GM18519 (cell line): Measurements from ENCODE around the gene CFAP77.

Experiments
- ATAC-seq: cut with Tn5 transposase; IDR thresholded peaks from one replicate; pipeline ENCODE4 v1.9.1; 2021; ENCODE audit warnings: mild to moderate bottlenecking, moderate library complexity; ENCODE audit not compliant: unreplicated experiment, low FRiP score

The CFAP77 gene

DNA sequence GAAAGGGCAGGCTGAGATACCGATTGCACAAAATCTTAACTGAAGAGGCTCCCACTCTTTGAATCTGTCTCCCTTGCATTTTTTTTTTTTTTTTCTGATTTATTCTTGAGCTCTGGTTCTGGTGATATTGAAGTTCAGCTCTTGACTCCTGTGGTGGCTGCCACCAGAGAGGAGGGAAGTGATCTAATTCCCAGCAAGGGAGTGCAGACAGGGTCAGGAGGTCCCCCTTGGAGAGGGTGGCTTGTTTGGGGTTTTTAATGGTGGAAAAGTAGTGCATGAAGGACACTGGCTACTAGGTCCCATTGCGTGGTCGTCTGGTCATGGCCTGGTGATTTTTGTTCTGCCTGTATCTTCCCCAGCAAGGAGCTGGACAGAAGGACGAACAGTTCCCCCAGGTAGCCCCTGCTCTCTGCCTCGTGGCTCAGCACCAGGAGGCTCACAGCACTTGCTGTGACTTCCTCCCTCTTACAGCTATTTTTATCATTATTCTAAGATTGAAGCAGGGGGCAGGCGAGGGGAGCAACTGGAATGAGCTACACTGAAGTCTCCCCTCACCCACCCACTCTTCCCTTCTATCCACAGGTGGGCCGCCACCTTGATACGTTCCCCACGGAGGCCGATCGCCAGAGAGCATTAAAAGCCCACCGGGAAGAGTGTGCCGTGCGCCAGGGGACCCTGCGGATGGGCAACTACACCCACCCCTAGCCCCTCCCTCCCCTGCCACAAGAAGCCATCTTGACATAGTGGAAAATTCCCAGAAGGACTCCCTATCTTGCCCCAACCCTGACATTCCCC lies 162.0 kb downstream of the CFAP77 start:
- ATAC-seq, result no peak

DNA sequence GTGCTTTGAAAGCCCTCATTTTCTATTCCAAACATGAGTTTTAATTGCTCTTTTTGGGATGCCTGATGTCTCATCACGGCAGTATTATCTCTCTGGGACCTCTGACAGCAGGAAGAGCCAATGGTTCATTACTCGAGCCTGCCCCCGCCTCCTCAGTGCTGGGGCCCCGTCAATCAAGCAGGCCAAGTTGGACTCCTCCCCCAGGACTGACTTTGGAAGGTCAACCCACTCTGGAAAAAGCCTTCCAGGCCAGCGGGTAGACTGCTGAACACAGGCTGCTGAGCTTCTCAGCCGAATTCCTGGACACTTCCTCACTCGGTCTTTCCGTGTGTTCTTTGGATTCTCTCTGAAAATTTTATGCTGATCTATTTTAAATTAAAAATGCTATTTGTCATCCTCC lies 162.9 kb downstream of the CFAP77 start:
- ATAC-seq, result no peak

DNA sequence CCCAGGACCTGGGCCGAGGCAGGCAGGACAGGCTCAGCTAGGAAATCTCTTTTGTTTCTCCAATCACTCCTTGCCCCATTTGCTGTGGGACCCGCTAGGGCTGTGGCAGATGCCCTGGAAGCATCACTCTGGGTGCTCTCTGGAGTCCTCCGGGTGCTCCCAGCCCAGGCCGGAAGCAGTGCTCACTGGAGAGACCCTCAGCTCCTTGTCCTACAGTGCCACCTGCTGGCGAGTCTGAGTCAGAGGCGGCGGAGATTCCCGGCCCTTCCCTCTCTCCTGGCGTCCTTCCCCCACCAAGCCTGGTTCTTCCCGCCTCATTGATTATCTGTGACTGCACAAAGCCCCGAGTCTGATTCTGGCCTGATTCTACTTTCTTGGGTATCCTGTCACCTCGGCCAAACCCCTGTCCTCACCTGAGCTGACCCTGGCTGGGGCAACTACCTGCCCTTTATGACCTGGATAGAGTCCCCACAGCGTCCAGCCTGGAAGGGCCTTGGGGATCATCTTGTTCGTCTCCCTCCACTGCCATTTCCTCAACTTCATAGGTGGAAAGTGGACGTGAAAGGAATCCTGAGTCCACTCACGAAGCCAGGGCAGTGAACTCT lies 165.1 kb downstream of the CFAP77 start:
- ATAC-seq, result no peak

DNA sequence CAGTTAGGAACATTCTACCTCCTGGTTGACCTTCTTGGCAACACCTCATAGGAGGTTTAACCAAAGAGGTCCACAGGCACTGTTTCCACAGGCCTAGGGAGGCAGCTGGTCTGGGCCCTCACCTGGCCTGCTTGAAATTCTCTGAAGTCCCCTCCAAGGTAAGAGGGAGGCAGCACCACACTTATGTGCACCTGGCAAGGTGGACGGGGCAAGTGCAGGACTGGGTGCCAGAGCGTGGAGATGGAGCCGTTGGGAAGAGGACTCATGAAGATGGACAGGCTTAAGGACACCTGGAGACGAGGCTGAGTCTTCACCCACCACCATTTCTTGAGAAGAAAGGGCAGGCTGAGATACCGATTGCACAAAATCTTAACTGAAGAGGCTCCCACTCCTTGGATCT lies 165.8 kb downstream of the CFAP77 start:
- no peak for ATAC-seq

DNA sequence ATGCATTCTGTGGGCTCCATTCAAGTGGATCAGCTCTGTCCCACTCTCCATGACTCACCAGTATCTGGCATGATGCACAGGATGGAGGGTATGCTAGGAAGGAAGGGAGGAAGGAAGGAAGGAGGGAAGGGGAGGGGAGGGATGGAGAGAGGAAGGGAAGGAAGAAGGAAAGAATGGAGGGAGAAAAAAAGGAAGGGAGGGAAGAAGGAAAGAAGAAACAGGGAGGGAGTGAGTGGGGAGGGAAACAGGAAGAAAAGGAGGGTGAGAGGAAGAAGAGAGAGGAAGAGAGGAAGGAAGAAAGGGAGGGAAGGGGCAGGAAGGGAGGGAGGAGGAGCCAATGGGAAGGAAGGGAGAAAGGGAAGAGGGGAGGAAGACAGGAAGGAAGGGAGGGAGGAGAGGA lies 167.1 kb downstream of the CFAP77 start:
- no peak for ATAC-seq

DNA sequence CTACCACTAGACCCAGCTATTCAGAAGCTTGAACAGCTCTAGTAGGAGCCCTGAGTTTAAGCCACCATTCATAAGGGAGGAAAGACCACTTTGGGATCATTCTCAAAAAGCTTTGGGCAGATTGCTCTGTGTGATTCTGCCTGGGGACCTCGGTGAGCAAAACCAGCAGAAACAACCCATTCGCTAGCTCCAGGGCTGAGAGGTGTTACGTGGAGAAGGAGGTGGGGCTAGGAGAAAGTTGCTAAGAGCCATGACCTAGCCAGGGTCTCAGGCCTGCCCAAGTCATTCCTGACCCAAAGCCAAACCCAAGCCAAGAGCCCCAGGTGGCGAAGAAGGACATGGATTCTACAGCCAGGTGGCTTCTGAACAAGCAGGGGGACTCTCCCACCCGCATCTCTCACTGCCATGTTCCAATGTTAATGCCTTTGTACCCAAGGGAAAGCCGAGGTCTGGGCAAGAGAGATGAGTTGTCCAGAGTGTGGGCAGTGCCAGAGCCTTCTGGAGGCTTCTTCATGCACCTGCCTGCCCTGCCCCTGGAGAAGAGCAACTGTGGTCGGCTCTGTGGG lies 168.4 kb downstream of the CFAP77 start:
- no peak for ATAC-seq

DNA sequence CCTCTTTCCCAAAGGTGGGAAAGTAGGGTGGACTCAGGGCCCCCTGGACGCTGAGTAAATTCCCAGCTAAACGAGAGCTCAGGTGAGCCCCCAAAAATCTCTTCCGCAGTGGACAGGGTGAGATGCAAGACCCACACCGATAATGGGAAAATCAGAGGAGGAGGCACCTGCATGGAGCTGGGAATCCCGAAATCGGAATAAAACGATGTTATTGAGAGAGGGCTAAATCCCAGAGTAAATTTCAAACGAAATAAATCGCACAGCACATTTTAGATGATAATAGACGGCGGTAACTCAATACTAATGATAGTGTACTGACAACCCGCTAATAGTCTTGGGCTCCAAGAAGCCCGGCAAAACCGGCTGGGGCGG lies 169.4 kb downstream of the CFAP77 start:
- no peak for ATAC-seq

DNA sequence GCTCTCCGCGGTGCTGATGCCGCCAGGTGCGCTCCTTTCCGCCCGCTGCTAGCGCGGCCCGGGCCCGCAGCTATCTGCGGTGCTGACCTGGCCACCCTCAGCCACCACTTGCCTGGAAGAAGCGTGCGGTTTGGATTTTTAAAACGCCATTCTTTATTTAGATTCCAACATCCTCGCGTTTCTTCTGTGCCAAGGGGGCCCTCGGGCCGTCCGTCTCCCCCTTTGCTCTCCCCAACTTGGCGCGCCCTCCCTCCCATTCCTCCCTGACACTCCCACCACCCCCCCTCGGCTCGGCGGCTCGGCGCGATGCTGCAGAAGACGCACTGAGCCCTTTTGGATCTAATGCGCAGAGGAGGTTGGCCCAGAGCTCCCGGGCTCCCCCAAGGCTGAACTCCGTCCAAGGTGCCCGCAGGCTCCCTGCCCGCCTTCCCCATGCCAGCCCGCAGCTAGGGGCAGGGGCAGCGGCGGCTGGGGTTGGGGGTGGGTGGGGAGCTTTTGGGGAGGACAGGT lies 172.3 kb downstream of the CFAP77 start, which contains the start of gene BARHL1:
Gene BARHL1, plus strand, starts transcription at position 331 of the 510 bp plus-strand sequence. CDS start 192 bp downstream, outside the sequence.
- ATAC-seq, result no peak

DNA sequence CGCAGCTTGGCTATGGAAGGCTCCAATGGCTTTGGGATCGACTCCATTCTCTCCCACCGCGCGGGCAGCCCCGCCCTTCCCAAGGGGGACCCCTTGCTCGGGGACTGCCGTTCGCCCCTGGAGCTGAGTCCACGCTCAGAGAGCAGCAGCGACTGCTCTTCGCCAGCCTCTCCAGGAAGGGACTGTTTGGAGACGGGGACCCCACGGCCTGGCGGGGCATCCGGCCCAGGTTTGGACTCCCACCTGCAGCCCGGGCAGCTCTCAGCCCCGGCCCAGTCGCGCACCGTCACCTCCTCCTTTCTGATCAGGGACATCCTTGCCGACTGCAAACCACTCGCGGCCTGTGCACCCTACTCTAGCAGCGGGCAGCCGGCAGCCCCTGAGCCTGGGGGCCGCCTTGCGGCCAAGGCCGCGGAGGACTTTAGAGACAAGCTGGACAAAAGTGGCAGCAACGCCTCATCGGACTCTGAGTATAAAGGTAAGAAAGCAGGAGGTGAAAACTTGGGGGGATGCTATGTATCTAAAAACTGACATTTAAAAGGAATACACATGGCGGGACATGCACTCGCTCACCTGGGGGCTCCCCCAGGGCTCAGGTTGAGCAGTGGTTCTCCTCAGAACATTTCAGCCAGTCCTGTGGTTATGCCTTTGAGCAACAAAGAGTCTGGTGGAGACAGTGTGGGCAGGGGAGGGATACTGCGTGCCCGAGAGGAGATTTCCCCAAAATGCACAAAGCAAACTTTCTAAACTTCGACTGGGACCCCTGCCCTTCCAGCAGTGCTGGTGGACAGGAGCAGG lies 173.0 kb downstream of the CFAP77 start:
- no peak for ATAC-seq

DNA sequence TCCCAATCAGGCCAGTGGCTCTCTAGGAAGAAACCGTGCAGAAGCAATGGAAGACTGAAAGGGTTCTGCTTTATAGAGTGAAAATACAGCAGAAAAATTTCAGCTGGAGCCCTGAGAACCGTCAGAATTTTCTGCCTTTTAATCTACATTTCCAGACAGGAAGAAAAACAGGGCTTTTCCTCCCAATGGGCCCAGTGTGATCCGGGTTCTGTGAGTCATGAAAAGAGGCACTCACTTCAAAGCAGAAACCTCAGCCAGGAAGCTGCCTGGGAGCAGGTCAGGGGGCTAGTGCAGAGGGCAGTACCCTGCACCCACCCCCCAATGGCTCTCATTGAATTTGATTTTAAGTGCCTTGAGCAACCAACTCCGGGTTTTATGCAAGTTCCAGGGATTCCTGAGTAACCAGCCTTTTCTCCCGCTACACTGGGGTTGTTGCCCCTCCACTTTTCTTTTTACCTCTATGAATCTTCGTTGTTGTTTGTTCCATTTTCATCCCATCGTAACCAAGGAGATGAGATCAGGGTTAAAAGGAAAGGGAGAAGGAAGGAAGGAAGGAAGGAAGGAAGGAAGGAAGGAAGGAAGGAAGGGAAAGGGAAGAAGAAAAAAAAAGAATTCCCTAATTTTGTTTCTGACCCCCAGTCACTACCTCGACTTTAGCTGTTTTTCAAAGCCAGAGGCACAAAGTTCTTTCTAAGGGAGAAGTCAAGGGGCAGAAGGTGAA lies 173.7 kb downstream of the CFAP77 start:
- ATAC-seq, result no peak

DNA sequence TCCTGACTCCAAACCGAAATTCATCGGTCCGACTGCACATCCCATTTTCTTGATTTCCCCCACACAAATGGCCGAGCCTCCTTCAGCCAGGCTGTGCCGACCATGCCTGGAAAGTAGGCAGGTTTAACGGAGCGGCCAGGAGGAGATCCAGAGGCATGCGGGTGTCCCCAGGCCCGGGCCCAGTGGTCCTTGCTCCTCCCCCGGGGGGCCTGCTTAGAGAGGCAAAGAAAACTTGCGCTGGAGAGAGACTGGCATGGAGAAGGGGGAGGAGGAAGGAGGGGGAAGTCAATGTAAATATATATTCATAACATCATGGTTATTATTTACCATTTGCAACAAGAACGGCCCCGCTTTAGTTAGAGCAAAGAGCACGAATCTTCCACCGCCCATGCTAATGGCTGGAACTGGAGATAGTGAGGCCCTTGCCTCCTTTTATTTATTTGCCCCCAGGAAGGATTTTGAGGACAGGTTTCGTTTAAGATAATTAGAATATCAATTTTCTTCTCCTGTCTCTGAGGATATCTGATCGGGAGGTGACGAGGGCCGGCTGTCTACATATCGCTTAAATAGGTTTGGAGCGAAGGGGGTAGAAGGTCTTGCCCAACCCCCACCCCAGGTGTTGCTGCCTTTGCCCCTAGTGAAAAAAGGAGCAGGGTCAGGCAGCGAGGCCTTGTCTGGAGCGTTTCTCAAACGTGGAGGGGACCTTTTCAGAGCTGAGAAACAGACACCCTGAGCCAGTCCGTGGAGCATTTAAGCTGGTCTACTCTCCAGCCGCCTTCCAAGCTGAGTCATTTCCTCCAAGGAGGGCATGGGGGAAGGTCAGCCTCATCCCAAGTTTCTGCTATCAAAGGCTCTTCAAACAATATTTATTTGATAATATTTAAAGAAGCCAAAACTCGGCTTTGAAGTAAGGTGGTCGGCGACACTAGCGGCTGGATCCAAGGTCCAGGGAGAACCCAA lies 174.9 kb downstream of the CFAP77 start:
- no peak for ATAC-seq

DNA sequence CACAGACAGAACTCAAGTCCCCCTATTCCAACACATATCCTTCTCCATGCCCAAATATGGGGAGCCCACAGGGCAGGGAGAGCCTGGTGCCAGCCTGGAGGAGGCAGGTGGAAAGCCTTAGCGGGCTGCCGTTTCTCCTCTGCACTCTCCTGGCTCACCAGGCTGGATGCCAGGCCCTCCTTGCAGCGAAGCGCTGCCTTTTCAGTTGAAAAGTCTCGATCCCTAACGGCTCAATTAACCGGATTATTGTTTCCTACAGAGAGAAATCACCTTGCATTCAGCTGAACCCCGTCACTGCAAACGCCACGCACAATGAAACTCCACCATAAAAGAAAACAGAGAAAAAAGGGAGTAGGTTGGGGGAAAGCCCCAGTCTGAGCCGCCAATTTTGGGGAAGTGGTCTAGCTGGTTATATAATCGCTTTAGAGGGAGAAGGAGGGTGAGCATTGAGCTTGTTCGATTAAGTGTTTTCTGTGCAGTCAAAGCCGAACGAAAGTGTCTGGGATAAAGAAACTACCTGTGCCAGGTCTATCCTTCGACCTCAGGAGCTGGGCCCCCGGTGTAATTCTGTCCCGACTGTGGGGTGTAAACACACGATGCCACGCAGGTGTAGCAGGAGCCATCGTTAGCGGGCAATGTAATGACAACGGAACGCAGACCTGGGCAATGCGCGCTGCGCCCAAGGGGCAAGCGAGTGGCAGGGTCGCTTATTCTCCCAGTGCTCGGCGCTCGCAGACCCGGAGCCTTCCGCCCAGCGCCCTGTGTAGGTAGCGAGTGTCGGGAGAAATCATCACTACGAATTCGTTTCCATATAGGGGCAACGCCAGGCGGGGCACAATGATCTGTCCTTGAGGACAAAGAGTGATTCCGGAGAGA lies 176.2 kb downstream of the CFAP77 start:
- ATAC-seq, result no peak

DNA sequence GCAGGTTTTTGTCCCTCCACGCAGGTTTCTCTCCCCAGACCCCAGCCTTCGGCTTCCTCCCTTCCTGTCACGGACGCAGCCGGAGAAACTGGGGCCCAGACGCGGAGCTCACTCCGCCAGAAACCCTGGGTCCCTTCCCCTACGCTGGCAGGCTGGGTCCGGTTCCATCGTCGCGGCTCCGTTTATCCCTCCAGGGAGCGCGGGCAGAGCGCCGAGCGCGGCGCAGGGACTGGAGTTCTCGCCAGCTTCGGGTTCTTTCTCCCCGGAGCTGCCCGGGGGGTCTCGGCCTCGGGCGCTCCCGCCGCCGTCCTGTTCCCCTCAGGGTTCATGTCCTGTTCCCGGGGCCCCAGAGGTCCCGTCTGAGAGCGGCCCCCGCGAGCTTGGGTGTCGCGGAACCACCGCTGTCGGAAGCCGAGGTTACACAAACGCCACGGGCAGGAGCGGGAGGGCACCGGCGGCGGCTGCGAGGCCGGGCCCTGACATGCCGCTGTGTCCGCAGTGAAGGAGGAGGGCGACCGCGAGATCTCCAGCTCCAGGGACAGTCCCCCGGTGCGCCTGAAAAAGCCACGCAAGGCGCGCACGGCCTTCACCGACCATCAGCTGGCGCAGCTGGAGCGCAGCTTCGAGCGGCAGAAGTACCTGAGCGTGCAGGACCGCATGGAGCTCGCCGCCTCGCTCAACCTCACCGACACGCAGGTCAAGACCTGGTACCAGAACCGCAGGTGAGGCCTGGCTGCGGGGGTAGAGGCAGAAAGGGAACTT lies 177.0 kb downstream of the CFAP77 start:
- ATAC-seq, result no peak

DNA sequence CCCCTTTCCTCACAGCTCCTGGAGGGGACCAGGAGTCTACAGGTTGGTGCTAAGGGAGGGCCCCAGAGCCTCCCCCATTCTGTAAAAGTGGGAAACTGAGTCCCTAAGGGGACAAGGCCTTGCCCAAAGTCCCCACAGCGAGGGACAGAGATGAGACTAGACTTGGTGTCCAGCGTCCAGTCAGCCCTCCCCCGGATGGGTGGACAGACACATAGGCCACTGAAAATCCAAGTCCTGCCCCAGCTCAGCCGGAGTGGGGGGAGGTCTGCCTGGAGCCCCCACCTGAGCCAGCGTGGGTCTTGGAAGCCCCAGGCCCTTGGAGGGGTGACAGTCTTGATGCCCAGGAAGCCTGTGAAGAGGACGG lies 177.6 kb downstream of the CFAP77 start:
- no peak for ATAC-seq

DNA sequence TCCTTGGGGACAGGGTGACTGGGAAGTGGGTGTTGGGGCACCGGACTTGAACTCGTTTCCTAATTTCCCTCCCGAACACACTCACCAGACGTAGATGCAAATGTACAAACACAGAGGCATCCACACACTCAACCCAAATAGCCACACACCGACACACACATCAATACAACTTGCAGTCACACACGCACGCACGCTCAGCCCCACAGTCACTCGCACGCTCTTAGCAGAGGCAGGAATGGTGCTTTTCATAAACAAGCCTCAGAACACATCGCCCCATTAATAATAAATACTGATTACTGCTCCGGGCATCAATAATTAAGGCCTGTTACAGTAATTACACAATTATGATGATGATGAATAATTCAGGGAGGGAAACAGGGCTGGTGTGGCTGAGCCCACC lies 178.1 kb downstream of the CFAP77 start:
- ATAC-seq, result no peak

DNA sequence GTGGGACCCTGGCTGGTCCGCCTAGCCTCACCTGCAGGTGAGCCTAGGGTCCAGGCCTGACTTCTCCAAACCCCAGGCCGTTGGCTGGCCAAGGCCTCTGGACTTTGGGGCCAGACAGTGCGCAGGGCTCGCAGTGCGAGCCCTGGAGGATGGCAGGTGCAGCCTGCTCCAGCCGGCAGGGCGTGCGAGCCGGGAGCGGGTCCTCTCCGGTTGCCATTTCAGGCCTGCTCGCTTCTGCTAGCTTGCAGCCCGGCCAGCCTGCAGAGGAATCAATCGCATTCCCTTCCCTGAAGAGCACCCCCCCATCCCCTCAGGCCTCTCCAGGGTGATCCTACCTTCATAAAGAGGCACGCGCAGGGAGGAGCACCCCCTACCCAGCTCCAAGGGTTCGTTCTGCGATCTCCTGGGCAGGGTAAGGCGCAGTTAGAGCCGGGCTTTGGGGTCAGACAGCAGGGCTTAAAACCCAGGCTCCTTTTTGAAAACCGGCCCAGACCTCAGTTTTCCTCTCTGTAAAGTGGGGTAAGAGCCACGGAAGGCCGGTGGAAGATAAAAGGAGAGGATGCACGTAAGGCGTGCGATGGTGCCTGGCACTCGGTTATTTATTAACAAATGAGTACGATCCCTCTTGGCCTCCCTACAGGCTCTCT lies 178.6 kb downstream of the CFAP77 start:
- ATAC-seq, result no peak
